ENCODE results near the gene VANGL2.

The VANGL2 gene

DNA sequence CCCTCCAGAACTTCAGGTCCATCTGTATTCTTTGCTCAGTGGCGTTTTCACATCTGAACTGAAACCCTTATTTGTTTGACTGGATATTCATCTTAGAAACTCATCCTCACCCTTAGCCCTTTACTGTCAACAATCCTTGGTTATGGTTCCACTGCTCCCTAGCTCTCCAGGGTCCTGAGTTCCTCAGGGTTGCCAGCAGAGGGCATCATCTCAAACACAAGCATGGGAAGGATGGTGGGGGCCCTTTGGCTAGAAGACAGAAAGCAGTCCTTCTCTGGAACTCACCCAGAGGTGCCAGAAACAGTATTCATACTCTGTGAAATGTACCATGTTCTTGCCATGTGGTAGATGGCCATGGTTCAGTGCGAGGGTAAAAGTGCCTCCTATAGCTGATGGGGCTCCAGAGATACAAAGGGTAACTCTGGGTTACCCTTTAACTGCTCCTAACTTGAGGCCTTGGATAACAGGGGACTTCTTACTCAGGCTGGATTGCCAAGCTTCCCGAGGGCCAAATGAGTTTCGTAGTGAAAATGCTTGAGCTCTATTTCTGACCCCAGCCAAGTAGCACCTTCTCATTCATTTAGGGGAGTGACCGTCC, 45.9 kb upstream of the VANGL2 start:
- Histone ChIP-seq H3K9me3 (ENCODE audit: insufficient read depth, low read length) (no peaks in the 10 kb centered on the region), H3K27ac (ENCODE audit: low read length) (no peak overlapping the region), H3K27me3 (ENCODE audit: low read depth, low read length) (no peaks in the 10 kb centered on the region), H3K4me1 (ENCODE audit: low read length) (no peaks in the 10 kb centered on the region), H3K4me3 (ENCODE audit: low read length) (no peak overlapping the region), H3K4me2 (ENCODE audit: low read length) (no peak overlapping the region), H4K20me1 (ENCODE audit: insufficient read depth, low read length) (no peaks in the 10 kb centered on the region), H3K79me2 (ENCODE audit: low read length) (peaks cover 1% of the 10 kb centered on the region; the same call in 1 of the 2 replicates), H3K9ac (ENCODE audit: low read length) (no peak overlapping the region), H3K36me3 (replicated peaks; ENCODE audit: low read depth, low read length) (peaks cover 90% of the 10 kb centered on the region), H2AFZ (ENCODE audit: low read depth, low read length) (no peak overlapping the region)
- TF ChIP-seq, protein P1, sequence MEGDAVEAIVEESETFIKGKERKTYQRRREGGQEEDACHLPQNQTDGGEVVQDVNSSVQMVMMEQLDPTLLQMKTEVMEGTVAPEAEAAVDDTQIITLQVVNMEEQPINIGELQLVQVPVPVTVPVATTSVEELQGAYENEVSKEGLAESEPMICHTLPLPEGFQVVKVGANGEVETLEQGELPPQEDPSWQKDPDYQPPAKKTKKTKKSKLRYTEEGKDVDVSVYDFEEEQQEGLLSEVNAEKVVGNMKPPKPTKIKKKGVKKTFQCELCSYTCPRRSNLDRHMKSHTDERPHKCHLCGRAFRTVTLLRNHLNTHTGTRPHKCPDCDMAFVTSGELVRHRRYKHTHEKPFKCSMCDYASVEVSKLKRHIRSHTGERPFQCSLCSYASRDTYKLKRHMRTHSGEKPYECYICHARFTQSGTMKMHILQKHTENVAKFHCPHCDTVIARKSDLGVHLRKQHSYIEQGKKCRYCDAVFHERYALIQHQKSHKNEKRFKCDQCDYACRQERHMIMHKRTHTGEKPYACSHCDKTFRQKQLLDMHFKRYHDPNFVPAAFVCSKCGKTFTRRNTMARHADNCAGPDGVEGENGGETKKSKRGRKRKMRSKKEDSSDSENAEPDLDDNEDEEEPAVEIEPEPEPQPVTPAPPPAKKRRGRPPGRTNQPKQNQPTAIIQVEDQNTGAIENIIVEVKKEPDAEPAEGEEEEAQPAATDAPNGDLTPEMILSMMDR (IDR thresholded peaks at IDR 0.05; ENCODE audit: low read depth, low read length) = peak; percentile 70
- no peak for TF ChIP-seq EZH2phosphoT487 (IDR thresholded peaks at IDR 0.05; ENCODE audit: low read depth)

DNA sequence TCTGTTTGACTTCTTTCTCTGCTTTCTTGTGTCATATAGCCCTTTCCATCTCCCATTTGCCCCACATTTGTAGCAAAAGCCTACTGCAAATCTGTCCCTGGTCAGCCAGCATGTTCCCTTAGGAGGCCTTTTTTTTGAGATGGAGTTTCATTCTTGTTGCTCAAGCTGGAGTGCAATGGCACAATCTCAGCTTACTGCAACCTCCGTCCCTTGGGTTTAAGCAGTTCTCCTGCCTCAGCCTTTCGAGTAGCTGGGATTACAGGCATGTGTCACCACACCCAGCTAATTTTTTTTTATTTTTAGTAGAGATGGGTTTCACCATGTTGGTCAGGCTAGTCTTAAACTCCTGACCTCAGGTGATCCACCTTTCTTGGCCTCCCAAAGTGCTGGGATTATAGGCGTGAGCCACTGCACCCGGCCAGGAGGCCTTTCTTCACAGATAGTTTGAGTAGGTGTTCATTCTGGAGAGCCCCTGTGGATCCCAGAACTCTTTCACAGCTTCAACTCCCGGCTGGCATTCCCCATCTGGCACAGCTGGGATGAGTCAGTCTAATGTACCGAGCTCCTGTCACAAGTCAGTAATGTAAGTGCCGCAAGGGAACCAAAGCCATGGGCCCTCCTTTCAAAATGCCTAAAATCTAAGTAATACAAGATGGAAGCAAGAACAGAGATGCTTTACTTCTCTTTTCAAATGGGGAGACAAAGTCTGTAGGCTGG, 42.9 kb upstream of the VANGL2 start:
- no peaks in the 10 kb centered on the region for H4K20me1 ChIP-seq (ENCODE audit: insufficient read depth, low read length)
- H3K4me2 ChIP-seq (ENCODE audit: low read length) = no peak overlapping the region
- H3K36me3 ChIP-seq (replicated peaks; ENCODE audit: low read depth, low read length) = peaks cover 88% of the 10 kb centered on the region
- no peaks in the 10 kb centered on the region for H3K79me2 ChIP-seq (ENCODE audit: low read length)
- H3K27ac ChIP-seq (ENCODE audit: low read length) = no peak overlapping the region
- no peak overlapping the region for H2AFZ ChIP-seq (ENCODE audit: low read depth, low read length)
- H3K9me3 ChIP-seq (ENCODE audit: insufficient read depth, low read length) = no peaks in the 10 kb centered on the region
- no peak overlapping the region for H3K4me3 ChIP-seq (ENCODE audit: low read length)
- no peaks in the 10 kb centered on the region for H3K4me1 ChIP-seq (ENCODE audit: low read length)
- TF ChIP-seq, protein P1 (IDR thresholded peaks at IDR 0.05; ENCODE audit: low read depth, low read length) = no peak
- TF ChIP-seq EZH2phosphoT487 (IDR thresholded peaks at IDR 0.05; ENCODE audit: low read depth) = no peak
- H3K27me3 ChIP-seq (ENCODE audit: low read depth, low read length) = no peaks in the 10 kb centered on the region
- H3K9ac ChIP-seq (ENCODE audit: low read length) = no peak overlapping the region

DNA sequence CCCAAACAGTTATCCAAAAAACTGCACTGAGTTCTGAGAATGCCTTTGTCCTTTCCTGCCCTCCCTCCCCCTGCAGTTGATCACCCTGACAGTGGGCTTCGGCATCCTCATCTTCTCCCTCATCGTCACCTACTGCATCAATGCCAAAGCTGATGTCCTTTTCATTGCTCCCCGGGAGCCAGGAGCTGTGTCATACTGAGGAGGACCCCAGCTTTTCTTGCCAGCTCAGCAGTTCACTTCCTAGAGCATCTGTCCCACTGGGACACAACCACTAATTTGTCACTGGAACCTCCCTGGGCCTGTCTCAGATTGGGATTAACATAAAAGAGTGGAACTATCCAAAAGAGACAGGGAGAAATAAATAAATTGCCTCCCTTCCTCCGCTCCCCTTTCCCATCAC, 42.3 kb upstream of the VANGL2 start:
- TF ChIP-seq, protein P1 (IDR thresholded peaks at IDR 0.05; ENCODE audit: low read depth, low read length) = no peak
- H3K27me3 ChIP-seq (ENCODE audit: low read depth, low read length) = no peaks in the 10 kb centered on the region
- no peak overlapping the region for H2AFZ ChIP-seq (ENCODE audit: low read depth, low read length)
- H3K27ac ChIP-seq (ENCODE audit: low read length) = no peak overlapping the region
- no peak overlapping the region for H3K9ac ChIP-seq (ENCODE audit: low read length)
- peaks cover 82% of the 10 kb centered on the region for H3K36me3 ChIP-seq (replicated peaks; ENCODE audit: low read depth, low read length)
- no peak overlapping the region for H3K4me3 ChIP-seq (ENCODE audit: low read length)
- H3K9me3 ChIP-seq (ENCODE audit: insufficient read depth, low read length) = no peaks in the 10 kb centered on the region
- no peaks in the 10 kb centered on the region for H3K79me2 ChIP-seq (ENCODE audit: low read length)
- H4K20me1 ChIP-seq (ENCODE audit: insufficient read depth, low read length) = no peaks in the 10 kb centered on the region
- H3K4me1 ChIP-seq (ENCODE audit: low read length) = no peaks in the 10 kb centered on the region
- no peak overlapping the region for H3K4me2 ChIP-seq (ENCODE audit: low read length)

DNA sequence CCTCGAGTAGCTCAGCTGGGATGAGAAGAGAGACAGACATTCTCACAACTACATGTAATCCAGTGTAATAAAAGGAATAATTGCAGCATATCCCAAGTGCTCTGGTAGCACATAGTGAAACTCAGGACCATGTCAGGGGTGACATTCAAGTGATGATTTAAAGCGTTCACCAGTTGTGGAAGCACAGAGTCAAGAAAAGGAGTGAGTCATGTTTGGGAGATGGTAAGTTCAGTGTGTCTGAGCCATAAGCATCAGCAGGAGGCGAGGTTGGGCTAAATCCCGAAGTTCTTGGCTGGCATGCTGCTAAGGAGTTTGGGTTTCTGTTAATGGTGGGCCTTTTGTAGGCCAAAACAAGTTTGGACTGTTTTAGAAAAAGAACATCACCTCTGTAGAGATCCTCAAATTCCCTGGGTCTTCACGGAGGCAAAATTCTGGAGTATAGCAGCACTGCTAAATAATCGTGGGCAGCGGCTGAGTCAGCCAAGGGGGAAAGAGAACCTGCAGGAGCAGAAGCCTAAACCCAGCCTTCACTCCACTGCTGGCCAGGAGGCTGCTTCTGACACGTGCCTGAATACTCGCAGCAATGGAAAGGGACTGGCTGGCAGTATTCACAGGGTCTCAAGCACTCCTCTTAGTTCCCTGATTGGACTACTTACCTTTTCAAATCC, 40.7 kb upstream of the VANGL2 start:
- no peak overlapping the region for H3K4me3 ChIP-seq (ENCODE audit: low read length)
- no peak overlapping the region for H3K4me2 ChIP-seq (ENCODE audit: low read length)
- no peak overlapping the region for H2AFZ ChIP-seq (ENCODE audit: low read depth, low read length)
- no peaks in the 10 kb centered on the region for H3K4me1 ChIP-seq (ENCODE audit: low read length)
- H3K9ac ChIP-seq (ENCODE audit: low read length) = no peak overlapping the region
- no peaks in the 10 kb centered on the region for H4K20me1 ChIP-seq (ENCODE audit: insufficient read depth, low read length)
- TF ChIP-seq EZH2phosphoT487 (IDR thresholded peaks at IDR 0.05; ENCODE audit: low read depth) = no peak
- TF ChIP-seq, protein P1 (IDR thresholded peaks at IDR 0.05; ENCODE audit: low read depth, low read length) = no peak
- no peaks in the 10 kb centered on the region for H3K27me3 ChIP-seq (ENCODE audit: low read depth, low read length)
- H3K9me3 ChIP-seq (ENCODE audit: insufficient read depth, low read length) = no peaks in the 10 kb centered on the region
- H3K79me2 ChIP-seq (ENCODE audit: low read length) = no peaks in the 10 kb centered on the region
- peaks cover 66% of the 10 kb centered on the region for H3K36me3 ChIP-seq (replicated peaks; ENCODE audit: low read depth, low read length)
- H3K27ac ChIP-seq (ENCODE audit: low read length) = no peak overlapping the region

Data from OCI-LY3 (cell line).